Common myeloid progenitor, CD34-positive (primary cell): ENCODE data around the gene TMEM273.
A peak's percentile ranks its signal among the peaks of the same experiment; 100 is the strongest.

ENCODE experiments used
- CTCF ChIA-PET: fragments of 350-600 bp; sonication (Branson Sonifier 250); formaldehyde crosslinking; loops from one replicate; lab custom pipeline; 2021; ENCODE audit warnings: antibody characterized with exemption; lab: Charles Lee
- POLR2A ChIA-PET: fragments of 350-600 bp; sonication (Branson Sonifier 250); formaldehyde crosslinking; loops from one replicate; lab custom pipeline; 2021; ENCODE audit warnings: antibody characterized with exemption; lab: Charles Lee
- DNase-seq, 3 donors: peaks; one replicate each; pipeline versions ENCODE4 v3.0.0 to v3.0.0-alpha.2; 2013
- H3K27ac ChIP-seq, 2 experiments: 1 replicate in 1 of 2; 2 replicates in 1 of 2; pipeline ENCODE4 v1.7.0; 2013; ENCODE audit warnings: inconsistent platforms in 2 of 2, low read length in 2 of 2, mild to moderate bottlenecking in 2 of 2, low read depth in 1 of 2, moderate library complexity in 1 of 2; ENCODE audit not compliant: severe bottlenecking in 2 of 2, insufficient read depth in 1 of 2, poor library complexity in 1 of 2
- H3K27me3 ChIP-seq, 5 experiments: replicated peaks in 2 of 5; 1 replicate in 3 of 5; 2 replicates in 2 of 5; pipeline versions ENCODE4 v1.6.1 to v1.7.0; 2013; ENCODE audit warnings: low read length in 4 of 5, mild to moderate bottlenecking in 2 of 5, moderate library complexity in 2 of 5, inconsistent platforms in 1 of 5; ENCODE audit not compliant: insufficient read depth in 5 of 5, control insufficient read depth in 4 of 5
- H3K36me3 ChIP-seq, 4 experiments: 1 replicate in 2 of 4; 2 replicates in 2 of 4; pipeline versions ENCODE4 v1.6.1 to v1.7.0; 2013; ENCODE audit warnings: low read length in 3 of 4, control low read depth in 1 of 4, mild to moderate bottlenecking in 1 of 4; ENCODE audit not compliant: control insufficient read depth in 4 of 4, insufficient read depth in 4 of 4
- H3K4me1 ChIP-seq, 4 experiments: 1 replicate in 3 of 4; 2 replicates in 1 of 4; pipeline versions ENCODE4 v1.6.1 to v1.7.1; 2013; ENCODE audit warnings: low read length in 3 of 4, mild to moderate bottlenecking in 3 of 4, control low read depth in 1 of 4, inconsistent platforms in 1 of 4, moderate library complexity in 1 of 4; ENCODE audit not compliant: control insufficient read depth in 4 of 4, insufficient read depth in 4 of 4; ENCODE audit errors: control extremely low read depth in 1 of 4
- H3K4me3 ChIP-seq, 7 experiments: 1 replicate in 4 of 7; 2 replicates in 3 of 7; pipeline versions ENCODE4 v1.5.1 to v1.7.0; 2013; ENCODE audit warnings: mild to moderate bottlenecking in 7 of 7, low read length in 6 of 7, moderate library complexity in 6 of 7, inconsistent platforms in 2 of 7, low read depth in 2 of 7, control low read depth in 1 of 7; ENCODE audit not compliant: insufficient read depth in 4 of 7, control insufficient read depth in 1 of 7; ENCODE audit errors: extremely low read depth in 1 of 7
- H3K9me3 ChIP-seq, 5 experiments: 1 replicate in 4 of 5; 2 replicates in 1 of 5; pipeline versions ENCODE4 v1.6.1 to v1.7.1; 2013; ENCODE audit warnings: low read length in 4 of 5, mild to moderate bottlenecking in 2 of 5, inconsistent platforms in 1 of 5, low read depth in 1 of 5, moderate library complexity in 1 of 5; ENCODE audit not compliant: control insufficient read depth in 4 of 5, insufficient read depth in 2 of 5; ENCODE audit errors: control extremely low read depth in 1 of 5
- WGBS: methylation state at CpG from one replicate; pipeline ENCODE4 v1.1.5; 2013; ENCODE audit not compliant: insufficient coverage; 5-methylcytosine and 5-hydroxymethylcytosine counted together

The TMEM273 gene

GRCh38 chr10:49227406-49227805, 39.2 kb upstream of the TMEM273 start:
- ChIA-PET POLR2A (no interaction called here), CTCF (interaction anchor here (0.7 to 1.5 kb wide), 2 partner anchors 9 to 13 kb away, joined by 3 to 4 read pairs; no protein-coding TSS in a partner anchor)
- Histone ChIP-seq H3K9me3 (peaks cover 0 to 3% (median 0%) of the 10 kb centered on the region in 5 experiments), H3K4me3 (no peak overlapping the region), H3K27me3 (no peaks in the 10 kb centered on the region), H3K36me3 (no peaks in the 10 kb centered on the region), H3K27ac (no peak overlapping the region), H3K4me1 (peaks cover 0 to 7% (median 1%) of the 10 kb centered on the region in 4 experiments)
- 45% methylated on average over 5 of the region's 5 CpGs for WGBS
- DNase-seq = no peak

DNA sequence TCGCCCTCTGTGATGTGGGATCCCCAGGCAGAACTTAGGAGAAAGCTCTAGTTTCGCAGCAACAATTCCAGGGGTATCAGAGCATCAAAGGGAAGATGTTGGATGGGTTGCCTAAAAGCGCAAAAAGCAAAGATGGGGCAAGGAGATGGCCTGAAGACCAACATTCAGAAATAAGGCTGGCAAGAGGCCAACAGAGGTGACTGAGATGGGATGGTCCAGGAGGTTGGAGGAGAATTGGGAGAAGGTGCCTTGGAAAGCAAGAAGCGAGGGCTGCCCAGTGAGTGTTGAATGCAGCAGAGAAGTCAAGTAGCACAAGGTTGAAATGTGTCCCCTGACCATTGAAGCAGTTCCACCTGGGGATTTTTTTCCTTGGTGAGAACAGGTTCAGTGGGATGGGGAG, 38.4 kb upstream of the TMEM273 start:
- ChIA-PET POLR2A (no interaction called here), CTCF (interaction anchor here (1.5 kb wide), 1 partner anchor 14 kb away, joined by 3 read pairs; no protein-coding TSS in a partner anchor)
- Histone ChIP-seq H3K36me3 (no peaks in the 10 kb centered on the region), H3K27ac (no peak overlapping the region), H3K4me3 (no peak overlapping the region), H3K4me1 (peaks cover 0 to 7% (median 1%) of the 10 kb centered on the region in 4 experiments), H3K9me3 (peaks cover 0 to 4% (median 0%) of the 10 kb centered on the region in 5 experiments), H3K27me3 (no peaks in the 10 kb centered on the region)
- 95% methylated on average over 4 of the region's 4 CpGs for WGBS
- DNase-seq = no peak

DNA sequence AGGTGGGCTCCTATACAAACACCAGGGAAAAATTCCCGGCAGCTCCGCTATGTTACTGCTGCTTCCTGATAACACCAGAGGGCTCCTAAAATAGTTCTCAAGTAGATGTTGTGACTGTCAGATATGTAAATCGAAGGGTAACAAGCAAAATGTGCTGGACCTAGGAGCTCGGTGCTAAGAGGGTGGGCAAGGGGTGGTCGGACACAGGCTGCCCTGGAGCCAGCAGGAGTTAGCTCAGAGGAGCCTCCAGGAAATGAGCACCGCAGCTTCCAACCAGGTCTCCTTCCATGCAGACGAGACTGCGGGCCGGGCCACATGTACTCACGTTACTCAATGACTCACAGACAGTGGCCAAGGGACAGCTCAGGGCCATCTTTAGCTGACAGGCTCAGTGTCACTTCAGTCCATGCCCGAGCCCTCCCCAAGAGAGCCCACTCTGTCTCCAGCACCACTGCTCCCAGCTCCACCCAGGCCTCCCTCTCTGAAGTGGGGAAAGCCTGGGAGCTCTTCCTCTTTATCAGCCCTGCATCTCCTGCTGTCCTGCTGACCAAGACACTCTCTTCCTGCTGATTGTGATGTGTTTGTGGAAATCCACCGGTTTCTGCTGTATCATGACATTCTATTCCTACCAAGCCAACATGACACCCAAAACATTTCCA, 37.2 kb upstream of the TMEM273 start:
- H3K36me3 ChIP-seq = no peaks in the 10 kb centered on the region
- H3K27me3 ChIP-seq = no peaks in the 10 kb centered on the region
- POLR2A ChIA-PET = no interaction called here
- peaks cover 0 to 4% (median 0%) of the 10 kb centered on the region in 5 experiments for H3K9me3 ChIP-seq
- DNase-seq = no peak
- no peak overlapping the region for H3K4me3 ChIP-seq
- H3K27ac ChIP-seq = no peak overlapping the region
- CTCF ChIA-PET = no interaction called here
- WGBS = 95% methylated on average over 11 of the region's 12 CpGs
- H3K4me1 ChIP-seq = peaks cover 0 to 7% (median 1%) of the 10 kb centered on the region in 4 experiments

GRCh38 chr10:49223205-49223604, 35.0 kb upstream of the TMEM273 start:
- Histone ChIP-seq H3K4me3 (no peak overlapping the region), H3K9me3 (peaks cover 0 to 4% (median 0%) of the 10 kb centered on the region in 5 experiments), H3K27me3 (no peaks in the 10 kb centered on the region), H3K27ac (no peak overlapping the region), H3K4me1 (peaks cover 0 to 7% (median 1%) of the 10 kb centered on the region in 4 experiments), H3K36me3 (no peaks in the 10 kb centered on the region)
- CTCF ChIA-PET = no interaction called here
- POLR2A ChIA-PET = no interaction called here
- no peak for DNase-seq

- WGBS = 90% methylated on average over 3 of the region's 3 CpGs
- no peak overlapping the region for H3K27ac ChIP-seq
- POLR2A ChIA-PET = no interaction called here
- H3K4me1 ChIP-seq = peaks cover 0 to 3% (median 1%) of the 10 kb centered on the region in 4 experiments
- H3K9me3 ChIP-seq = peaks cover 0 to 4% (median 0%) of the 10 kb centered on the region in 5 experiments
- H3K36me3 ChIP-seq = no peaks in the 10 kb centered on the region
- CTCF ChIA-PET = no interaction called here
- no peak overlapping the region for H3K4me3 ChIP-seq
- H3K27me3 ChIP-seq = no peaks in the 10 kb centered on the region
- peak in 1 of 3 donors; percentile 12 for DNase-seq
These were observed 34.0 kb upstream of the TMEM273 start for GRCh38 chr10:49222170-49222569.

DNA sequence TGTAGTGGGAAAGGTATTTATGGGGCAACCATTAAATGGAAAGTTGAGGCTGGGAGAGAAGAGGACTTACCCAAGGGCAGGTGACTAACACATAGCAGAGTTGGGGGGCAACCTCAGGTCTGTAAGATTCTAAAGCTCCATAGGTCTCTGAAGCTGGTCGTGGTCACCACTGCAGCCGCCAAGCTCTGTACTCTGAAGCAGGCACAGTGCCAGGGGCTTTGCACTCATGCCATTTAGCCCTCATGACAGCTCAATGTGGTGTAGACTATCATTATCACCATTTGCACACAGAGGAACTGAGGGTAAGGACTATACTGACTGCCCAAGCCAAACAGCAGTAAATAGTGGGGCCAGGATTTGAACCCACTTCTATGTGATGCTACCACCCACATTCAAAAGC, 32.5 kb upstream of the TMEM273 start:
- H3K4me1 ChIP-seq = peaks cover 0 to 2% (median 0%) of the 10 kb centered on the region in 4 experiments
- 92% methylated on average over 2 of the region's 2 CpGs for WGBS
- peaks cover 0 to 4% (median 0%) of the 10 kb centered on the region in 5 experiments for H3K9me3 ChIP-seq
- H3K4me3 ChIP-seq = no peak overlapping the region
- DNase-seq = peak in 2 of 3 donors; percentile 8 to 20
- no peaks in the 10 kb centered on the region for H3K27me3 ChIP-seq
- ChIA-PET POLR2A (interaction anchor here (1.1 kb wide), 1 partner anchor 13 kb away, joined by 4 read pairs; no protein-coding TSS in a partner anchor), CTCF (interaction anchor here (1.4 to 2.1 kb wide), 2 partner anchors 9 to 56 kb away, joined by 4 to 5 read pairs; no protein-coding TSS in a partner anchor)
- no peak overlapping the region for H3K27ac ChIP-seq
- no peaks in the 10 kb centered on the region for H3K36me3 ChIP-seq

DNA sequence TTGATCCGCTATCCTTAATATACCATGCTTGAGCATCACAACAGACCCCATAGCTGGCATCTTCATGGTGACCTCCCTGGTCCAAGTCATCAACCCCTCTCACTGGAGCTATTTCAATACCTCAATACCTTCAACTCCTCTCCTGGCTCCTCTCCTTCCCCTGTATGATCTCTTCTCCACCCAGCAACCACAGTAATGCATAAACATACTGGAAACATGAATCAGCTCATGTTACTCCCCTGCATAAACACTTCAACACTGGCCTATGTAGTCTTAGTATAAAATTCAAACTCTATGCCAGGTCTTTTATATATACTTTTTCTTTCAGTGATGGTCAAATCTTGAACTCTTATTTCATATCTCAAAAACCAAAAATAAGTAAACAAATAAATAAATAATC, 31.8 kb upstream of the TMEM273 start:
- no peak overlapping the region for H3K4me3 ChIP-seq
- 100% methylated on average over 1 of the region's 1 CpG for WGBS
- ChIA-PET POLR2A (interaction anchor here (1.1 kb wide), 1 partner anchor 12 kb away, joined by 4 read pairs; no protein-coding TSS in a partner anchor), CTCF (interaction anchor here (1.4 to 2.3 kb wide), 3 partner anchors 8 to 188 kb away, joined by 4 to 5 read pairs (median 5); no protein-coding TSS in a partner anchor)
- DNase-seq = no peak
- no peak overlapping the region for H3K27ac ChIP-seq
- peaks cover 0 to 4% (median 0%) of the 10 kb centered on the region in 5 experiments for H3K9me3 ChIP-seq
- H3K36me3 ChIP-seq = no peaks in the 10 kb centered on the region
- no peaks in the 10 kb centered on the region for H3K4me1 ChIP-seq
- no peaks in the 10 kb centered on the region for H3K27me3 ChIP-seq
